Neuron (in vitro differentiated cells): ENCODE results near the gene TCOF1.
A peak's percentile ranks its signal among the peaks of the same experiment; 100 is the strongest.

Source experiments
- H2AFZ ChIP-seq: one replicate; pipeline ENCODE4 v1.6.1; 2013; ENCODE audit warnings: low read depth, mild to moderate bottlenecking, inconsistent platforms, low read length, moderate library complexity
- H3K27me3 ChIP-seq: one replicate; pipeline ENCODE4 v1.6.1; 2013; ENCODE audit warnings: low read length; ENCODE audit not compliant: insufficient read depth
- H3K36me3 ChIP-seq: one replicate; pipeline ENCODE4 v1.6.1; 2013; ENCODE audit warnings: low read length; ENCODE audit not compliant: insufficient read depth
- H3K4me1 ChIP-seq: one replicate; pipeline ENCODE4 v1.6.1; 2013; ENCODE audit warnings: low read length; ENCODE audit not compliant: insufficient read depth
- H3K4me3 ChIP-seq: 2 replicates; pipeline ENCODE4 v1.5.1; 2013; ENCODE audit warnings: mild to moderate bottlenecking, low read length, moderate library complexity
- H3K9me3 ChIP-seq: one replicate; pipeline ENCODE4 v1.6.1; 2013; ENCODE audit warnings: low read length

Gene TCOF1

DNA sequence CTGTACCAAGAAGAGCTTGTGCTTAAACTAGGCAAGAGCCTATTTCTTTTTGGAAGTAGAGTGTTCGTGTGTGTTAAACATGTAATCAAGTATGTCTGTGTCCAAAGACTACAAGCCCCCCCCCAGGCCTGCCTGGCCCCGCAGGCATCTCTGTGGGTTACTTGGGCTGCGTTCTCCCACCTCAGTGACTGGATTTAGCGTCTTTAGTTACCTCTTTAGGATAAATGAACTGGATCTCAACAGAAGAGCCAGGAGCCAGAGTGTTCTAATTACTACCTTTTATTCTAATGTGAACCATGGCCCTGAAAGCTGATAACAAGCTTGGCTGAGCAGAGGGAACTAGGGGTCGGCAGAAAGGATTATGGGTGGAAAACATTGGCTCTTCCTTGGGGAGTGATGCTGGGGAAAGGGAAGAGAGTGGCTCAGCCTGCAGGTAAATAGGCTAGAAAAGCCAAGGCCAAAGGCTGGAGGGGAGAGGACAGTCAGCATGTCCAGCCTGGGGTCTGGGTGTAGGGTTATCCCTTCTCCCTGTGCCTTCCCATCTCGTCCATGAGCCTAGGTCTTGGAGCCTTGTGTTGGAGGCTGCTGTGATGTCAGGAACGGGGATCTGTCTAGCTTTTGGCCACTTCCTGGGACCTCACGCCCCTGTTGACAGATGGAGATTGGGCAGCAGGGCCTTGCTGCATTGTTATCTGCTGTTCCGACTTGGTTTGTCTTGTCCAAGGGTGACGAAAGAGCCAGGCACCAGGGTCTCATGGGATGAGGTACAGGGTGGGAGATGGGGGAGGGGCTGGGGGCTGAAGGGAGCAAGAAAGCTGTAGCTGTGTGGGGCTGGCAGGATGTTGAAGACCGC, 44.1 kb downstream of the TCOF1 start:
- Histone ChIP-seq H3K4me3 (no peak overlapping the region), H3K4me1 (no peaks in the 10 kb centered on the region), H3K9me3 (no peaks in the 10 kb centered on the region), H3K36me3 (peaks cover 50% of the 10 kb centered on the region), H3K27me3 (no peaks in the 10 kb centered on the region), H2AFZ (no peak overlapping the region)

DNA sequence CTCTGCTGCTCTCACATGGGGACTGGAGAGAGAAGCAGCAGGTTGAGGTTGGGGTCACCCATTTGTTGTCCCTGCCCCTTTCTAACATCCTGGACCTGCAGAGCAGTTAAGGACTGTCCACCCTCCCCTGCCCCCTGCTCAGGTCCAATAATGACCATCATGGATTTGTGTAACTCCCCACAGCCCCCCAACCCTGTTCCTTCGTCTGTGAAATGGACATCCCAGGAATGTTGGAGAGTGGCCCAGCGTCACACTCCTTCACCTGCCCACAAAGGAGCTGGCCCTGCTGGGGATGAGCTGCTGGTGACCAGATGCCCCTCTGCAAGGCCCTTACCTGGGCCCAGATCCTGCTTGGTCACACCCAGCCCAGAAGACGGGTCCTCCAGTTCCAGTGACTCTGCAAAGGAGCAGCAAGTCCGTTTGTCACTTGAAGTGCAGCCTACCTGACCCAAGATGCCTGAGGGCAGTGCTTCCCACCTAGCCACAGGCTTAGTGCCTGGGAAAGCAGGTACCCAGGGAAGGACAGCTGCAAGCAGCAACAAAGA, 44.8 kb downstream of the TCOF1 start:
- Histone ChIP-seq H2AFZ (no peak overlapping the region), H3K4me3 (no peak overlapping the region), H3K4me1 (no peaks in the 10 kb centered on the region), H3K9me3 (no peaks in the 10 kb centered on the region), H3K36me3 (peaks cover 47% of the 10 kb centered on the region), H3K27me3 (no peaks in the 10 kb centered on the region)

DNA sequence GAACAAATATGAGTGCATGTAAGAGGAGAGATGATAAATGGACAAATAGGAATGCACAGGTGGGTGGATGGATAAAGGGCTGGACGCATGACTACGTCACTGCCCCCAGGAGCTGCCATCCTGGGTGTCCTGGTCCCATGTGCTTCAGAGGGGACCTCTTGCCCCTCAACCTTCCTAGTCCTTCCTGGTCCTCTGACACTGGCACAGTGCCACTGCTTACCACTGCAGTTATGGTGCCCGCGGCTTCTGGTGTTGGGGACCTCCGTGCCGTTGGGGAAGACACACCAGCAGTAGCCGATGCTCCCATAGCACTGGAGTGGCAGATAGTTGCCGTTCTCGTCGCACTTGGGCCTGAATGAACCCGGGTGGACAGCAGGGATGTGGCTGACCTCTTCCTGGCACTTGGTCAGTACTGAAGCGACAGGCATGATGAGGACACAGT, 45.4 kb downstream of the TCOF1 start:
- Histone ChIP-seq H3K4me1 (no peaks in the 10 kb centered on the region), H2AFZ (no peak overlapping the region), H3K4me3 (no peak overlapping the region), H3K9me3 (no peaks in the 10 kb centered on the region), H3K36me3 (peaks cover 42% of the 10 kb centered on the region), H3K27me3 (no peaks in the 10 kb centered on the region)

DNA sequence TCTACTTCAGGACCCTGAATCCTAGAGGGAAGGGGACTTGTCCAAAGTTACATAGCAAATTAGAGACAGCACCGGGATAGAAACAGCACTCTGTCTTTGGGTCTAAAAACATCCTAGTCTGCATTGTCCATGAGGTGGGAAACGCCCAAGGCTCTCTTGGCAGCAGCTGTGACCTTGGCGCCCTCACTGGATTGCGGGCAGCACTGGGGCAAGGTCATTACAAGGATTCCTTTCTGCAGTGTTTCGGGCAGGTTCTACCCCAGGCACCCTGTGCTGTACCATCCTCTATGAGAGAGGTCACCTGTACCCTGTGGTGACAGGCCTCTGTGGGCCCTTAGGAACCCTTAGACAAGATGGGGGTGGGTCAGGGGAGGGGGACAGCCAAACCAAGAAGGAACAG, 46.6 kb downstream of the TCOF1 start:
- Histone ChIP-seq H3K36me3 (peaks cover 30% of the 10 kb centered on the region), H2AFZ (no peak overlapping the region), H3K4me3 (no peak overlapping the region), H3K9me3 (no peaks in the 10 kb centered on the region), H3K4me1 (no peaks in the 10 kb centered on the region), H3K27me3 (no peaks in the 10 kb centered on the region)

GRCh38 chr5:150404535-150404934, 47.0 kb downstream of the TCOF1 start:
- H3K4me3 ChIP-seq = no peak overlapping the region
- peaks cover 26% of the 10 kb centered on the region for H3K36me3 ChIP-seq
- H3K9me3 ChIP-seq = no peaks in the 10 kb centered on the region
- no peaks in the 10 kb centered on the region for H3K4me1 ChIP-seq
- H2AFZ ChIP-seq = no peak overlapping the region
- H3K27me3 ChIP-seq = no peaks in the 10 kb centered on the region

GRCh38 chr5:150404941-150405816, 47.7 kb downstream of the TCOF1 start:
- Histone ChIP-seq H3K27me3 (no peaks in the 10 kb centered on the region), H3K4me1 (peaks cover 3% of the 10 kb centered on the region), H3K9me3 (no peaks in the 10 kb centered on the region), H2AFZ (no peak overlapping the region), H3K4me3 (no peak overlapping the region), H3K36me3 (peaks cover 19% of the 10 kb centered on the region)

- H3K27me3 ChIP-seq = no peaks in the 10 kb centered on the region
- no peak overlapping the region for H2AFZ ChIP-seq
- peaks cover 8% of the 10 kb centered on the region for H3K4me1 ChIP-seq
- no peak overlapping the region for H3K4me3 ChIP-seq
- peaks cover 9% of the 10 kb centered on the region for H3K36me3 ChIP-seq
- no peaks in the 10 kb centered on the region for H3K9me3 ChIP-seq
Measured at GRCh38 chr5:150406103-150406722, 48.7 kb downstream of the TCOF1 start.

GRCh38 chr5:150406723-150407095, 49.2 kb downstream of the TCOF1 start:
- Histone ChIP-seq H3K4me3 (no peak overlapping the region), H3K4me1 (peaks cover 8% of the 10 kb centered on the region), H3K36me3 (peaks cover 9% of the 10 kb centered on the region), H3K27me3 (no peaks in the 10 kb centered on the region), H2AFZ (no peak overlapping the region), H3K9me3 (no peaks in the 10 kb centered on the region)

DNA sequence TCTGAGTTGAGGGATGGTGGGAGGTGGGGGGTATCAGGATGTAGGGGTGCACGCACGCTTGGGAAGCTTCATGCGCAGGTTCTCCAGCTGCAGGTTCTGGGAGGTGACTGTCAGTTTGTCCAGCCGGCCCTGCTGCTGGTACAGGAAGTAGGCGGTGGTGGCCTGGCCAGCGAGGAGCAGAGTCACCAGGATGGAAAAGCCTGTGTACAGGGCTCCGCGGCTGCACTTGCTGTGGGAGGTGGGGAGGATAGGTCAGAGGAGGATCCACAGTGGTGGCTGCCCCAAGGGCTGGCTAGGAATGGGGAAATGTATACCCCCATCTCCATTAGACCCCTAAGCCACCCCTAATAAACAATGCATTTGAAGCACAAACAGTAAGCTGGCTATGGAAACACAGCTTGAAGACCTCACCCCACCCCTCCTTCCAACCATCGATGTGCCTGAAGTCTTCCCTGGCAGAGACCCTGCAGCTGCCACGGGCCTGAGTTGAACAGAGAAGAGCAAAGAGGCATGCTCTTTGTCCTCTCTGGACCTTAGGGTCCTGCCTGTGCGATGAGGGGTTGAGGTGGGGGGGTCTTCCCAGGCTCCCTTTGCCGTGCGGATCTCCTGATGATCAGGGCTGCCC, 49.7 kb downstream of the TCOF1 start:
- no peaks in the 10 kb centered on the region for H3K9me3 ChIP-seq
- H3K4me1 ChIP-seq = peaks cover 8% of the 10 kb centered on the region
- no peak overlapping the region for H3K4me3 ChIP-seq
- H3K27me3 ChIP-seq = no peaks in the 10 kb centered on the region
- H2AFZ ChIP-seq = no peak overlapping the region
- peaks cover 7% of the 10 kb centered on the region for H3K36me3 ChIP-seq

GRCh38 chr5:150408231-150408943, 50.9 kb downstream of the TCOF1 start:
- H3K36me3 ChIP-seq = no peaks in the 10 kb centered on the region
- H3K4me1 ChIP-seq = peaks cover 15% of the 10 kb centered on the region
- no peaks in the 10 kb centered on the region for H3K27me3 ChIP-seq
- H3K4me3 ChIP-seq = no peak overlapping the region
- H3K9me3 ChIP-seq = no peaks in the 10 kb centered on the region
- no peak overlapping the region for H2AFZ ChIP-seq

DNA sequence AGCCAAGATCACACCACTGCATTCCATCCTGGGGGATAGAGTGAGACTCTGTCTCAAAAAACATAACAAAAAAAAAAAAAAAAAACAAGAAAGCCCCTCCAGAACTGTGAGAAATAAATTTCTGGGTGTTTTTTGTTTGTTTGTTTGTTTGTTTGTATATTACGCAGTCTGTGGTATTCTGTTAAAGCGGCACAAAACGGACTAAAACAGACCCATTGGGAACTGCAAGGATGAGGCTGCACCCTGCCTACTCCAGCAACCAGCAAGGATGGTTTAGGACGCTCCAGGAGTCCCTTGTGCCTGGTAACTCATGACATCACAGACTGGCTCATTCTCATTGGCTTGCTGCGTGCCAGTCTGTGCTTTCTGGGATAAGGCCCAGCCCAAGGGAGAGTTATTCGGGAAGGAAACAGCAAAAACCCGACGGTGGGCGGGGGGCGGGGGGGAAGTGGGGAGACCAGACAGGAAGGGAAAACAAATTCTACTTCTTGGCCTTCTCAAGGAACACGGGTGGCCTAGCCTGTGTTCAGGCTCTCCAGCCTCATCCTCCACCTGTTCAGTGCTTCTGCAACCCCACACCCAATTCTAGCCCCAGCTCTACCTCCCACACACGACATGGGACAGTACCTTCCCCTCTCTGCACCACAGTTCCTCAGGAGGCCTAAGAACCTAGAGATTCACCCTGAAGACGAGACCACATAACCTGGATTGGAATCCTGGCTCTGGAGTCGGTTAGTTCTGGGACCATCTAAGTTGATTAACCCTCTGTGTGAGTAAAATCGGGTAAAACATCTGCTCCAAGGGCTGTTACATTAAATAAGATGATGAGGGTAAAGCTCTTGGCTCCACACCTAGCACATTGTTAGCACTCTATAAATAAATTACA, 52.4 kb downstream of the TCOF1 start:
- no peaks in the 10 kb centered on the region for H3K36me3 ChIP-seq
- H3K9me3 ChIP-seq = no peaks in the 10 kb centered on the region
- no peaks in the 10 kb centered on the region for H3K27me3 ChIP-seq
- H3K4me3 ChIP-seq = peak overlapping the region; percentile 26
- H2AFZ ChIP-seq = peak overlapping the region; percentile 47
- H3K4me1 ChIP-seq = peaks cover 15% of the 10 kb centered on the region
